B cell (primary cell): Measurements from ENCODE around the gene ART4.

Source experiments
- EZH2 ChIP-seq: IDR thresholded peaks from 2 replicates; pipeline ENCODE4 v1.6.1; 2012; ENCODE audit warnings: borderline replicate concordance, low read depth, mild to moderate bottlenecking, moderate library complexity, low read length; ENCODE audit not compliant: insufficient read depth, poor library complexity, severe bottlenecking
- TF ChIP-seq, protein P1 (sequence below): fragments of 200-600 bp; IDR thresholded peaks from one replicate; pipeline ENCODE4 v1.8.0; 2022; ENCODE audit warnings: antibody characterized with exemption, mild to moderate bottlenecking

- TF ChIP-seq, protein P1, sequence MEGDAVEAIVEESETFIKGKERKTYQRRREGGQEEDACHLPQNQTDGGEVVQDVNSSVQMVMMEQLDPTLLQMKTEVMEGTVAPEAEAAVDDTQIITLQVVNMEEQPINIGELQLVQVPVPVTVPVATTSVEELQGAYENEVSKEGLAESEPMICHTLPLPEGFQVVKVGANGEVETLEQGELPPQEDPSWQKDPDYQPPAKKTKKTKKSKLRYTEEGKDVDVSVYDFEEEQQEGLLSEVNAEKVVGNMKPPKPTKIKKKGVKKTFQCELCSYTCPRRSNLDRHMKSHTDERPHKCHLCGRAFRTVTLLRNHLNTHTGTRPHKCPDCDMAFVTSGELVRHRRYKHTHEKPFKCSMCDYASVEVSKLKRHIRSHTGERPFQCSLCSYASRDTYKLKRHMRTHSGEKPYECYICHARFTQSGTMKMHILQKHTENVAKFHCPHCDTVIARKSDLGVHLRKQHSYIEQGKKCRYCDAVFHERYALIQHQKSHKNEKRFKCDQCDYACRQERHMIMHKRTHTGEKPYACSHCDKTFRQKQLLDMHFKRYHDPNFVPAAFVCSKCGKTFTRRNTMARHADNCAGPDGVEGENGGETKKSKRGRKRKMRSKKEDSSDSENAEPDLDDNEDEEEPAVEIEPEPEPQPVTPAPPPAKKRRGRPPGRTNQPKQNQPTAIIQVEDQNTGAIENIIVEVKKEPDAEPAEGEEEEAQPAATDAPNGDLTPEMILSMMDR = no peak
- TF ChIP-seq EZH2 = no peak
Measured at GRCh38 chr12:14834509-14834908, 8.8 kb downstream of the ART4 start.
